Measurements from ENCODE around the gene CATSPER1.
"Not testable (repeated sequence)": the region's sequence is repeated elsewhere in the genome, so short reads cannot be mapped to it uniquely, and the experiment has no call there.

CATSPER1 gene

GRCh38 chr11:66051371-66051765 lies 25.1 kb upstream of the CATSPER1 start:
- no peak for DNase-seq

- peak in 2 of 3 experiments; percentile 32 to 56 for DNase-seq
Observed at GRCh38 chr11:66050581-66051231, 24.4 kb upstream of the CATSPER1 start.

GRCh38 chr11:66048547-66049323 lies 22.5 kb upstream of the CATSPER1 start, which contains the start of gene GAL3ST3:
Gene GAL3ST3 (minus strand): TSS chr11:66049161. CDS start chr11:66045415, 3,746 bp downstream.
- DNase-seq: peak in 2 of 3 experiments; percentile 23 to 44

GRCh38 chr11:66047541-66048365 lies 21.5 kb upstream of the CATSPER1 start:
- no peak for DNase-seq

GRCh38 chr11:66046901-66047300 lies 20.6 kb upstream of the CATSPER1 start:
- no peak for DNase-seq

- peak; percentile 58 to 81 (median 69) for DNase-seq
Observed at GRCh38 chr11:66045177-66045639, 18.9 kb upstream of the CATSPER1 start.

GRCh38 chr11:66044757-66045156 lies 18.5 kb upstream of the CATSPER1 start:
- DNase-seq: no peak

GRCh38 chr11:66042996-66043906 lies 17.0 kb upstream of the CATSPER1 start:
- DNase-seq: no peak

GRCh38 chr11:66042227-66042995 lies 16.1 kb upstream of the CATSPER1 start:
- no peak for DNase-seq

- DNase-seq: no peak
Observed at GRCh38 chr11:66039765-66040164, 13.5 kb upstream of the CATSPER1 start.

GRCh38 chr11:66037327-66037726 lies 11.0 kb upstream of the CATSPER1 start:
- no peak for DNase-seq

- no peak for DNase-seq
Observed at GRCh38 chr11:66036334-66036710, 10.0 kb upstream of the CATSPER1 start.

- no peak for DNase-seq
Observed at GRCh38 chr11:66035653-66036333, 9.5 kb upstream of the CATSPER1 start.

GRCh38 chr11:66032957-66033735 lies 6.9 kb upstream of the CATSPER1 start:
- no peak for DNase-seq

- DNase-seq: not testable (repeated sequence)
Observed at GRCh38 chr11:66023186-66023440, 3.2 kb downstream of the CATSPER1 start.

GRCh38 chr11:66022401-66023185 lies 3.7 kb downstream of the CATSPER1 start:
- peak; percentile 64 to 82 (median 69) for DNase-seq

GRCh38 chr11:66020618-66021357 lies 5.5 kb downstream of the CATSPER1 start:
- DNase-seq: no peak

- no peak for DNase-seq
Observed at GRCh38 chr11:66020212-66020611, 6.1 kb downstream of the CATSPER1 start.

GRCh38 chr11:66017321-66017720 lies 9.0 kb downstream of the CATSPER1 start:
- DNase-seq: peak in 2 of 3 experiments; percentile 18 to 33

Measured in NCI-H1417 (cell line).